Sigmoid colon (tissue), 4 donors: ENCODE data around the gene IL22RA2.

ENCODE experiments used
- CTCF ChIP-seq, 4 experiments: fragments of 450-650 bp in 3 of 4; fragments of 200-600 bp in 1 of 4; IDR thresholded peaks; one replicate each; pipeline ENCODE4 v1.5.1; 2016 to 2019; ENCODE audit warnings: antibody characterized with exemption in 4 of 4, mild to moderate bottlenecking in 3 of 4, moderate library complexity in 2 of 4
- EP300 ChIP-seq, 4 donors: sonication (generic); formaldehyde crosslinking; IDR thresholded peaks; one replicate each; pipeline ENCODE4 v1.6.1; 2017; ENCODE audit warnings: antibody characterized with exemption in 4 of 4
- POLR2A ChIP-seq, 2 donors: fragments of 450-650 bp; IDR thresholded peaks; one replicate each; pipeline ENCODE4 v1.6.1; 2016; ENCODE audit warnings: antibody characterized with exemption in 2 of 2, mild to moderate bottlenecking in 2 of 2, moderate library complexity in 2 of 2

- TF ChIP-seq CTCF (IDR thresholded peaks at IDR 0.05) (no peak), POLR2A (IDR thresholded peaks at IDR 0.05) (no peak), EP300 (IDR thresholded peaks at IDR 0.05) (no peak)
Measured at GRCh38 chr6:137163732-137164318, 9.6 kb downstream of the IL22RA2 start.
